CD1c-positive myeloid dendritic cell (primary cell): ENCODE measurements around the gene MIGA1.

Source experiments
- DNase-seq: peaks from one replicate; pipeline ENCODE4 v3.0.0-alpha.2; 2016; ENCODE audit errors: extremely low spot score

MIGA1 gene

DNA sequence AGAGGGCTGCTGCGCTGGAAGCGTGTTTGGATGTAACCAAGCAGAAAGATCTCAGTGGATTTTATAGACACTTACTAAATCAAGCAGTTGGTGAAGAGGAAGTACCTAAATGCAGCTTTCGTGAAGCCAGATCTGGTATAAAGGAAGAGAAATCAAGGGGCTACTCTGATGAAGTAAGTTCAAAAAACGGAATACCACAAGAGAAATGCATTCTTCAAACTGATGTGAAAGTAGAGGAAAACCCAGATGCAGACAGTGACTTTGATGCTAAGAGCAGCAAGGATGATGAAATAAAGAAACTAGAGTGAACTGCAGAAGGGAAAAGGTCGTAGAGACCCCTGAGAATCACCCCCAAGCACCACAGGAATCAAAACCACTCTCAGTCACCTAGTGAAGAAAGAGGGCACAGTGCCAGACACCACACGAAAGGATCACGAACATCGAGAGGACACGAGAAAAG lies 68.2 kb downstream of the MIGA1 start:
- DNase-seq = no peak

DNA sequence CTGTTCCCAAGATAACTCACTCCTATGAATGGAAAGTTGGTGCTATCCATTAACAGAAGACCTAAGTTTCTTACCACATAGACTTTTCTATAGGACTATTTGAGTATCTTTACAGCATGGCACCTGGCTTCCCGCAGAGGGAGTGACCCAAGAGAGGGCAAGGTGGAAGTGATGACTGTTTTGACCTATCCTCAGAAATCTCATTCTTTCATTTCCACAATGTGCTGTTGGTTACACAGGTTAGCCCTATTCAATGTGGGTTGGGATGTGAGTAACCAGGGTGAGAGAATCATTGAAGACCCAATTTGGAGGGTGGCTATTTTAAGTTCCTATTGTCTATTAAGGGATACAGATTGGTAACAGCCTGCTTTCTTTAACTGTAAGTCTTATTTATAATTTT lies 70.6 kb downstream of the MIGA1 start:
- DNase-seq = no peak

DNA sequence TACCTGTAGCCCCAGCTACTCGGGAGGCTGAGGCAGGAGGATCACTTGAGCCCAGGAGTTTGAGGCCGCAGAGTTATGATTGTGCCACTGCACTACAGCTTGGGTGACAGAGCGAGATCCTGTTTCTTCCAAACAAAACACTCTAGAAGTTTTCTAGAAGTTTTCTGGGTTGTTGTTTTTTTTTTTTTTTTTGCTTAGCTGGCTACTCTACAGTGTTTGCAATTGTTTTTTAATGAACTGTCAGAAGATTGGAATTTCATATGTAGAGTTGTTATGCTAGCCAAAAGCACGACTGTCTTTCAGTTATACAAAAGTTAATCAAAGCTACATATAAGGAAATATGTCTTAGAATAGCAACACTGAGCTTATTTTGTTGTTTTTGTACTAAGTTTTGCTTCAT lies 78.1 kb downstream of the MIGA1 start:
- no peak for DNase-seq

DNA sequence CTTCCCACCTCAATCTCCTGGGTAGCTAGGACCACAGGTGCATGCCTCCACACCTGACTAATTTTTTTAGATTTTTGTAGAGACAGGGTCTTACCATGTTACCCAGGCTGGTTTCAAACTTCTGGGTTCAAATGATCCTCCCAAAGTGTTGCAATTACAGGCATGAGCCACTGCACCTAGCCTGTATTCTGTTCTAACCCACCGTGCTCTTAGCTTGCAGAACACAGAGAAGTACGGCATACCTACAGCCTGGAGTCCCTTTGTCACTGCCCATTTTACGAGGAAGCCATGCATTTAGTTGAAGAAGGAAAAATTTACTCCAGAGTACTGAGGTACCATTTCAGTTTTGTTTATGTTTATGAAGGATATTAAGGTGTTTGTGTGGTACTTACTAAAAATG lies 79.3 kb downstream of the MIGA1 start:
- no peak for DNase-seq

DNA sequence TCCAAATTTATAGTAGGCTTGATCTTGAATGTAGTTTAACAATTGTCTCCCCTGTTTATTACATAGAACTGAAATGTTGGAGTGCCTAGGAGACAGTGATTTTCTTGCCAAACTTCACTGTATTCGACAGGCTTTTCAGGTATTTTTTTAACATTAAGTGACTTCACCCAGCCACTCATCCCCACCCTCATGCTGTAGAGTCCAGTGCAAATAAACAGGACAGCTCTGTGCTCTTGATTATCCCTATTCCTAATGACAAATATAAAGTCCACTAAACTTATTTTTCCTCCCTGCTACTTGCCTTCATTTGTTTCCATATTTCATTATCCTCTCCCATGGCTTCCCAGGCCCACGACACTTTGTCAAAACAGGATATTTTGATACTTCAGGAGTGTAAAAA lies 79.8 kb downstream of the MIGA1 start:
- no peak for DNase-seq

DNA sequence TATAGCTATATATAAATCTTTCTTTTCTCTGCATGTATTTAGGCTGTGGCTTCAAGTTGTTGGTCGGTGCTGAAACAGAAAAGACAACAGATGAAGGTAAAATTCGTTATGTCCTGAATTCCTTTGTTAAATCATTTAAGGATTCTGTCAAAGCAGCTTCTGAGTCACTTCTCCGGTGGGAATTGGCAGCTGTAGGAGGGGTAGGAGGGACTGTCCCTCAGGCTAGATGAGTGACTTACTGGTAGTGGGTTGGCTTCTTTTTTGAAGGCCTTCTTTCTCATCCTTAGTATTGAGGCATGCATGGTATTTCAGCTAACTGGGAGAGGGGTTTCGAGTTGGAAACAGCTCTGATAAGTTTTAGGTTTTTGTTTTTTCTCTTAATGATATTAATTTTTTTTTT lies 86.8 kb downstream of the MIGA1 start:
- no peak for DNase-seq

DNA sequence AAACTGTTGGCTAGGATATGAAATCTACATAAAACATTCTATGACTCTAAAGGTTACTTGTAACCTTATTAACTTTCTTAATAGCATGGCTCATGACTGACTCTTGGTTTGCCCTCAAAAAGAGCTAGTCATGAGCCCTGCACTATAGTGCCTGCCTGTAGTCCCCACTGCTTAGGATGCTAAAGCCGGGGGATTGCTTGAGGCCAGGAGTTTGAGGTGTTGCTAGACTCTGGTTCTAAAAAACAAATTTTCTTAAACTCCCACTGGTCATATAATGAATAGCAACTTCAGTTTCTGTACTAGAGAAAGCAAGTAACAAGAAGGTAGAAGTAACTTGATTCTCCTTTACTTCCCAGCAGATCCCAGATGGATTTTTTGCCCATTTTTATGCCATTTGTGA lies 93.2 kb downstream of the MIGA1 start:
- no peak for DNase-seq

DNA sequence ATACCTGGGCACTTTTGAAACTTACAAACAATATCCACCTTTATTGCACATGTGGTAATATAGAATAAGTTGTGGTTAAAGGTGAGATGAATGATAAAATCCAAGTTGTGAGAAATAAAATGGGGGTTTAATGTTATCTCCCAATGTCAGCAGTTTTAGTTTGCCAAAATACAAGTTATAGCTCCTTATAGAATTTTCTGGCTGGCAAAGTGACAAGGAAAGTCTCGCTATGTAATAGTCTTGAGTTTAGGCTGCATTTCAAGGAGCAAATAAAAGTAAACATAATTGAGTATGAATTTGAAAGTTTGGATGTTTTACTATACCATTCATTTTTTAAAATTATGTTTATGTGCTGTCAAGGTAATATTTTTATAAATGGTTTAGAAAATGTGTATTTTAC lies 94.0 kb downstream of the MIGA1 start:
- DNase-seq = no peak

DNA sequence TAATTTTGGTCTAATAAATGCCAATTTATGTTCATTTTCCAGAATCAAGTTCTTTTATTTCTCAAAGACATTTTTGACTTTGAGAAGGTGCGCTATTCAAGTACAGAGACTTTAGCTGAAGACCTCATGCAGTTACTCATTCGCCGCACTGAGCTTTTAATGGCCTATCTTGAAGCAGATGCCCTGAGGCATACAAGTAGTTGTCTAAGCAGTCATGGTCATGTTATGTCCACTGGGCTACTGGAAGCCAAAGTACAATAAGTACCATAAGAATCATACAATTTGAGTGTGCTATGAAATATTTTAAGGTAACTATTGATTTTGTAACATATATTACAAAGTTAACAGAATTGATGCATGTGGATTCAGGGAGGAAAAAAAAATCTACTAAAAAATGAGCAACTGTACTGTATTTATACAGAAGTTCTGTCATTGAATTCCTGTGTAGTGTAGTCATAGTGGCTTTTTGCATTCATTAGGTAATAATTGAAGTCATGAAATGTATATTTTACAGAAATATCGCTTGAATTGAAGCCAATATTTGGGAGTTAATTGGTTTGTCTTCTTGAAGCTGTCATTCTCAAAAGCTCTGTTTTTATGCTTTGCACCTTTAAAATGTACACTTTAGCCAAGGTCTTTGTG lies 95.5 kb downstream of the MIGA1 start:
- DNase-seq = no peak

DNA sequence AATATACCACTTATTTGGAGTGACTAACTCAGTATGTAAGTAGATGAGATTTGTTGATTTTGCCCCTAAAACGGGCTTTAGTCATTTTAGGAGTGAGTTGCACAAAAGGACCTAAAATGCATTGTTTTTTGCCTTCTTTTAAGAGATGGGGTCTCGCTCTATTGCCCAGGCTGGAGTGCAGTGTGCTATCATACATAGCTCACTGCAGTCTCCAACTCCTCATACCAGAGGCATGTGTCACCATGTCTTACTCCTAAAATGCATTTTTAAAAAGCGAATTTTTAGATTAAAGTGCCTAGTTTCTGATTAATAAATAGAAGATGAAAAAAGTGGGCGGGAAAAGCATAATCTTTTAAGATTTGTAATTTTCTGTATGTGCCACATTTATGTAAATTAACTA lies 97.4 kb downstream of the MIGA1 start:
- no peak for DNase-seq

DNA sequence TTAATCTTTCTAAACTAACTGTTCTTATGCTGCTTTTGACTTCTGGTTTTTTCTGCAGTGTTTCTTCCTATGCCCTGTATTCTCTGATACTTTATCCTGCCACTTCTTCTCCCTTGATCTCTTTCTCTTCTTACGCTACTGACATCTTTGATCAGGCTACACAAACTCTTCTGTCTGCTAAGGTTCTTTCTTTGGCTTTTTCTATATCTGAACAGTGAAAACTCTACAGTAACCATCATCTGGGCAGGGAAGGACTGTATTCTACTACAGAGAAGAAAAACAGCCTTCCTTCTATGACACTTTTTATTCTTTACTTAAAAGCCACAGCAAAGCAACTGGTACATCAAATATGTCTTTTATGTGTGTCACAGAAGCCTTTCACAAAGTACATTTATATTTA lies 101.6 kb downstream of the MIGA1 start:
- no peak for DNase-seq

DNA sequence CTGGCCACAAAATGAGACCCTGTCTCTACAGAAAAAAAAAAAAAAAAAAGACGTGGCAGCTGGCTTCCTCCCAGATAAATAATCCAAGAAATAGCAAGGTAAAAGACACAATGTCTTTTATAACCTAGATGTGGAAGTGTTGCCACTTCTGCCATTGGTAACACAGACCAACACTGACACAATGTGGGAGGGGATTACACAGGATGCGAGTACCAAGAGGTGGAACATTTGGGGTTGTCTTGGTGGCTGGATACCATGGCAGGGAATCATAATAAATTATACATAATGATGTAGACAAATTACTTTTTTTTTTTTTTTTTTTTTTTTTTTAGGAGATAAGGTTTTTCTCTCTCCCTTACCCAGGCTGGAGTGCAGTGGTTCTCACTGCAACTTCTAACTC lies 103.0 kb downstream of the MIGA1 start:
- no peak for DNase-seq

DNA sequence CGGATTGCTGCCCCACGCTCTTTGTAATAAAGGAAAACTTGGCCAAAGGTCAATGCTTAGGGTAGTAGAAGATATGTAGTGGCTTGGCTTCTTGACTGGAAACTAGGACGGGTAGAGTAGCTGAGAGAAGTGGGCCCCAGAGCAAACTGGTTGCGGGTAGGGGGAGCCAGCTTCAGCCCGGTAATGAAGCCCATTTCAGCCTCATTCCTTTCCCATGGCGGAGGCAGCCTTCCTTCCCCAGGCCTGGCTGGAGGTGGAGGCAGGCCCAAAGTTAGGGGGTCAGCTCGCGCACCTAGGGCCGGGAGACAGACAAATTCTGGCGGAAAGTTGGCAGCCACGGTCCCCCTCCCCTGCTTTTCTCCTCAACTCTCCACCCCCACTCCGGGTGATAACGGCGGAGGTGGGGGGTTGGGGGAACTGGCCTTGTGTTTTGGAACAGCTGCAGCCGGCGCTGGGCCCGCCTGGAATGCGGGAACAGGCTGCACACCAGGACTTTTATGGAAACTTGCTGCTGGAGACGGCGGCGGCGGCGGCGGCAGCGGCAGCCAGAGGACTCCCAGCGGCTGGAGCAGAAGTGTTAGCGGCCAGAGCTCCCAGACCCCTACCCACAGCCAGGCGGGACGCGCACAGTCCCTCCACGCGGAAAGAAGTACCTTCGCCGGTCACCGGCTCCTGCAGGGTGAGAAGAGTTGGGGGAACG lies 108.8 kb downstream of the MIGA1 start, which contains the start of gene NEXN:
NEXN (plus strand) TSS at position 544 of the 700 bp plus-strand sequence. CDS start 27,483 bp downstream, outside the sequence.
- DNase-seq = peak; percentile 4

DNA sequence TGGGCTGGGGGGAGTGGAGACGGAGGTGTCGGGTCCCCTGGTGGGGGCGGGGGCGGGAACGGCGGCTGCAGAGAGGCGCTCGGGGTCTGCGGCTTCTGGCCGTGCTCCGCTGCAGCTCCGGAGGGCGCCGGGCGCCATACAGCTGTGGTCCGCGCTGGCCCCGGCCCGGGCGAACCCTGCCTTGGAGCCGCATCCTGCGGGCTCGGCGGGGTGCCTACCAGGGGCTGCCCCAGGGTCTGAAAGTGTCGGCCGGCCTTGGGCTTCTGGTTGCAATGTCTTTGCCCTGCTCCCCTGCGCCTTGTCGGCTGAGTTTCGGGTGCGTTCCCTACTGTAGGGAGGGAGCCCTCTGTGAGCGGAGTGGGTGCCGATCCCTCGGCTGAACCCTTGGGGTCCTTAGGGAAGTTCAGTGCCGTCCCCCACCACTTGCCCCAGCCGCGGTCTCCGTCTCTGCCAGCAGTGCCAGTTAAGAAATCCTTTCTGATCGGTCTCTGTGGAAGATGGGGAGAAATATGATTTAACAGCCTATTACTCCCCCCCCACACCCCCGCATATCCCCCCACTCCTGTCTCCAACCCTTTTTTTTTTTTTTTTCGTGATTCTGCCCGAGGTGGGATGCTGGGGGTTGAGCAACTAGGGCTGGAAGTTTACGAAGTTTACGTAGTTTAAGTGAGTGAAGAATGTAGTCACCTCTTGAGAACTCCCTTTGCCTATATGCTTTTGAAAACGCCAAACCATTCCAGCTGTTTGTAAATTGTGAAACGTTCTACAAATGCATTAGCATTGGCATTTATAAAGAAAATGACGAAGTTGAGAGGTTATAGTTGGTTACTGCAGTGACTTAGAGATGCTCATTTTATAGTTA lies 109.6 kb downstream of the MIGA1 start:
- DNase-seq = no peak

DNA sequence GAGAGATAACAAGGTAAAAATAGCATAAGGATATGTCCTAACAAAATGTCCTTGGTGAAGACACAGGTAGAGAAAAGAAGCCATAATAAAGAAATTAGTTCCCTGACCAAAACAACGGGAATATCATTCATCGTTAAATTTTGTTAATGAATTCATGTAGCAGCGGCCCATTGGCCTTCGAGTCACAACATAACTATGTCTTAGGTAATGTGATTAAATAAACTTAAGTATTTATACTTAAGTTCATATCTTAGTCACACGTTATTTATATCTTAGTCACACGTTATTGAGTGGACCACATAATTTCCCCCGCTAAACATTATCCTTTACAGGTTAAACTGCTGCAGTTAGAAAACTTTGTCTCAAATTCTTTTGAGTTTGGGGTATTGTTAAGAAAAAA lies 110.2 kb downstream of the MIGA1 start:
- DNase-seq = no peak

DNA sequence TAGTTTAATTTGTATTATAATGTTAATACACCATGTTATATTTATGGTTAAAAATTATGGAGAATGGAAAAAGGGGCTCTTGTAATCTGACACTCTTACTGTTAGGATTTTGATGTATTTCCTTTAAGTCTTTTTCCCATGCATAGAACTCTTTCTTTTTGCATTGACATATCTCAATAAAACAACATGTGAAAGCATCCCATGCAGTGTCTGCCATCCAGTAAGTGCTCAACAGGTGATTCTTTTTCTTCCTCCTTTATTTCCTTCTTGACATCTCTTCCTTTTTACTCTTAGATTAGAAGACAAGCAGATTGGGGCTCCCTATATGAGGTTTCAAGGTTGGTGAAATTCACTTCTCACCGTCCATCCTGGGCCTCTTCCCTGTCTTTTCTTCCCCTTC lies 111.8 kb downstream of the MIGA1 start:
- no peak for DNase-seq

DNA sequence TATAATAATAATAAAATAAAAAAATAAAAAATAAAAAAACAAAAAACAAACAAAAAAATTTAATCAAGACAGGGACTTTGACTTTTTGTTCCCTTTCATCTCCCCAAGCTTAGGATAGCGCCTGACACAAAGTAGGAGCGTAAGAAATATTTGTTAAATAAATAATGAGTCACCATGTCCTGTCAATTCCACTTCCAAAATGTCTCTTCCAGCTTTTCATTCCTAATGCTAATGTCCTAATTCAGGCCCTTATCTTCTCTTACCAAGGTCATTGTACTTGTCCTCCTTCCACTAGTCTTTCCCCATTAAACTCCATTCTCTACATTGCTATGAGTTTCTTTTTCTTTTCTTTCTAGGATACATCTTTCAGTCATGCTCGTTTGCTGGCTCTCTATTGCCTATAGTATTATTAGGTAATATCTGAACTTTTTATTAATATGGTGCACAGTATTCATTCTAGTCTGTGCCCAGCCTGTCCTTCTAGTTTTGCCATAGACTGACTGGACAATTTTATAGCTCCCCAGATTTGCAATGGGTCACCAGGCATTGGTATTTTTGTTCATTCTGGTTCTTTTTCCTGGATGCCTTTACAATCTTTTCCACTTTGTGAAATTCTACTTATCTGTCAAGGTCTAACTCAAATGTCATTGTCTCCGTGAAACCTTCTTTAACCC lies 120.3 kb downstream of the MIGA1 start:
- DNase-seq = no peak

DNA sequence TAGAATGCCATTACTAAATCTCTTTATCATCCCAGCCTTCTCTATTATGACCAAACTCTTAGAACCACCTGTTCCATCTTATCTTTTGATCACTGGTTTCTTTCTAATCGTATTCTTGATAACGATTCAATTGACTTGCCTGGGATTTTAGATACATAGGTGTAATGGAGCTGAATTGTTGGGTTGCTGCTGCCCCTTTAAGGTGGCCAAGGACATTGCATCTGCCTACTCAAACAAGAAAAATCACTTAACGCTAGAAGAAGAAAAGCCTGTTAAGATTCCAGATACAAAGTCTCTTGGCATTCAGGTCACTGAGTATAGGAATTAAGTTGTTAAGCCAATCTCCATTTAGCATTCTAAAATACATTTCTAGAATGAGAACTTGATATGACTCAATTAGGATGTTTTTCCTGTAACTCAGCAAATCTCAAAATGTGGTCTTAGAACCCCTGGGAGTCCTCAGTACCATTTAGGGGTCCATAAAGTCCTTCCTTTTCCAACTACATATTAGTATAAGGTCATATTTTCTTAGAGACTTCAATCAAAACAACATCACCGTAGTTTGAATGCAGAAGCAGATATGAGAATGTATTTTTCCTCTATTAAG lies 121.3 kb downstream of the MIGA1 start:
- no peak for DNase-seq

DNA sequence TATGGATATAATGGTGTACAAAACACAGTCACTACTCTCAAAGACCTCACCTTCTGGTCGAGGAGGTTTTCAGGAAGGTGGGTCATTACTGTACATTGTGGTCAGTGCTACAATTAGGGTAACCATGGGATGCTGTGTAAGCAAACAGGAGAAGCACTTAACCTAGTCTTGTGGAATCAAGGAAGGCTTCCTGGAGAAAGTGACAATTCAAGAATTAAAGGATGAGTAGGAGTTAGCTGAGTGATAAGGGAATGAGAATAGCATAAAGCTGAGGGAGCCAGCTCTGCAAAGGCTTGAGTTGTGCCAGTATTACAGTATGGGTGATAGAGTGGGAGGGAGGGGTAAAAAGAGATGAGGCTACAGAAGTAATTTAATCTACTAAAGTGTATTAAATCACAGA lies 126.2 kb downstream of the MIGA1 start:
- DNase-seq = no peak

DNA sequence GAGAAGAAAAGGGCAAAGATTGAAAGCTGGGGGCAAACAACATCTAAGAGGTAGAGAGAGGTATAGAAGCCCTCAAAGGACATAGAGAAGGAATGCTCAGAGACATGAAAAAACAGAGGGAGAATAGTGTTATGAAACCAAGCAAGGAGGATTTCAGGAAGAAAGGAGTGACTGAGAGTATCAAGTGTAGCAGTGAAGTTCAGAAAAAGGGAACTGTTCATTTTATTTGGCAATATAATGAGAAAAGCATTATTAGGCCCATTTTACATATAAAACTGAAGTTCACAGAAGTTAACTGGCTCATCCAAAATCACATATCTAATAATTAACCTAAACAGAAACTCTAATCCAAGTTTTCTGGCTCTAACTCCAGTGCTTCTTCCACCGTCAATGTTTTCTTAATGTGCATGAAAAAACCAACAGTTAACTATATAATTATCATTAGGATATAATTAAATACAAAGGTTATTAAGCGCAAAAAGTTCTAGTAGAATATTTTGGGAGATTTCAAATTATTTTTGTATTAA lies 126.6 kb downstream of the MIGA1 start:
- peak; percentile 13 for DNase-seq

DNA sequence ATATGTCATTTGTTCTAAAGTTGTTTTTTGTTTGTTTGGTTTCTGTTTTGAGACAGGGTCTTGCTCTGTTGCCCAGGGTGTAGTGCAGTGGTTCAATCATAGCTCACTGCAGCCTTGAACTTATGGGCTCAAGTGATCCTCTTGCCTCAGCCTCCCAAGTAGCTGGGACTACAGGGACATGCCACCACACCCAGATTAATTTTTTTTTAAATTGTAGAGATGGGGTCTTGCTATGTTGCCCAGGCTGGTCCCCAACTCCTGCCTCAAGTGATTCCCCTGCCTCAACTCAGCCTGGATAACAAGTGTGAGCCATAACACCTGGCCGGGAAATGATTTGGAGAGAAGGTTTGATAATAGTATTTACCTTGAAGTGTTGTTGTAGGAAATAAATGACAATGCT lies 127.2 kb downstream of the MIGA1 start:
- DNase-seq = no peak
